ENCODE data around the gene NAV2.
A peak's percentile ranks its signal among the peaks of the same experiment; 100 is the strongest.

NAV2 gene

DNA sequence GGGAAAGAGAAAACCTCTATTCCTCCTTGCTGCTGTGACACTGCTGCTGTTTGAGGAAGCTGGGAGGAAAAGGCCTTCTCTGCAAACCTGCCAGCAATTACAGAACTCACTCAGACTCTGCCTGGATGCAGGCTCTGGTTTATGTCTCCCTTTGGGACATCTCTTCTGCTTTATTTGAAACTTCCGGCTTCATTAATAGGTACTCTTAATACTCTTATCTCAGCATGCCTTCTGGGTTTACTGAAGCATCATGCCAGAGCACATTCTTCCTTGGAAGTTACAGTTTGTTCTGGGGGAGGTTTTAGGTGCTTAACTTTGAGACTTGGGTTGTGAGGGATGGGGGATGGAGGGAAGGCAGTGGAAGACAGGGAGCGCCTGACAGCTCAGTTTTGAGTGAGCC is 79.9 kb downstream of the NAV2 start:
- no peak overlapping the region for H3K4me3 ChIP-seq (ENCODE audit: low read depth, low read length)
- DNase-seq (ENCODE audit: low read depth), result no peak
- TF ChIP-seq, protein P1, sequence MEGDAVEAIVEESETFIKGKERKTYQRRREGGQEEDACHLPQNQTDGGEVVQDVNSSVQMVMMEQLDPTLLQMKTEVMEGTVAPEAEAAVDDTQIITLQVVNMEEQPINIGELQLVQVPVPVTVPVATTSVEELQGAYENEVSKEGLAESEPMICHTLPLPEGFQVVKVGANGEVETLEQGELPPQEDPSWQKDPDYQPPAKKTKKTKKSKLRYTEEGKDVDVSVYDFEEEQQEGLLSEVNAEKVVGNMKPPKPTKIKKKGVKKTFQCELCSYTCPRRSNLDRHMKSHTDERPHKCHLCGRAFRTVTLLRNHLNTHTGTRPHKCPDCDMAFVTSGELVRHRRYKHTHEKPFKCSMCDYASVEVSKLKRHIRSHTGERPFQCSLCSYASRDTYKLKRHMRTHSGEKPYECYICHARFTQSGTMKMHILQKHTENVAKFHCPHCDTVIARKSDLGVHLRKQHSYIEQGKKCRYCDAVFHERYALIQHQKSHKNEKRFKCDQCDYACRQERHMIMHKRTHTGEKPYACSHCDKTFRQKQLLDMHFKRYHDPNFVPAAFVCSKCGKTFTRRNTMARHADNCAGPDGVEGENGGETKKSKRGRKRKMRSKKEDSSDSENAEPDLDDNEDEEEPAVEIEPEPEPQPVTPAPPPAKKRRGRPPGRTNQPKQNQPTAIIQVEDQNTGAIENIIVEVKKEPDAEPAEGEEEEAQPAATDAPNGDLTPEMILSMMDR (conservative IDR thresholded peaks at IDR 0.05; ENCODE audit: low read depth, low read length), result no peak

- TF ChIP-seq, protein P1 (conservative IDR thresholded peaks at IDR 0.05; ENCODE audit: low read depth, low read length), result no peak
- no peak for DNase-seq (ENCODE audit: low read depth)
- H3K4me3 ChIP-seq (ENCODE audit: low read depth, low read length), result no peak overlapping the region
Observed at GRCh38 chr11:19793326-19793725, 80.7 kb downstream of the NAV2 start.

DNA sequence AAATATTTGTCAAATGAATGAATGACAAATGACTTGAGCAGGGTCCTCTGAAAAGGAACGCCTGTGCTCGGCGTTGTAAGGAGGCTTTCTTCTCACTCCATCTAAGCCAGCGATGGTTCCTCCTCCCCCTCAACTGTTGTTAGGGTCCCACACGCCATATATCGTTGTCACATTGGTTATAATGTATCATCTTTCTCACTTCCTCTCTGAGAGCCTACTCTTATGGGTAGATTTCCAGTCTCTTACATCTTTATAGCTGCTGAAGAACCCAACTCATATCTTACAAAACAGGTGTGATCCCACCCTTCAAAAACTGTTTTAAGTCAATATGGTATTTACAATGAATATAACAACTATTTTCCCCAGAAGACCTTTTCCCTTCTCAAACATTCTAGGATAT is 81.5 kb downstream of the NAV2 start:
- DNase-seq (ENCODE audit: low read depth), result no peak
- TF ChIP-seq, protein P1 (conservative IDR thresholded peaks at IDR 0.05; ENCODE audit: low read depth, low read length), result no peak
- H3K4me3 ChIP-seq (ENCODE audit: low read depth, low read length), result no peak overlapping the region

DNA sequence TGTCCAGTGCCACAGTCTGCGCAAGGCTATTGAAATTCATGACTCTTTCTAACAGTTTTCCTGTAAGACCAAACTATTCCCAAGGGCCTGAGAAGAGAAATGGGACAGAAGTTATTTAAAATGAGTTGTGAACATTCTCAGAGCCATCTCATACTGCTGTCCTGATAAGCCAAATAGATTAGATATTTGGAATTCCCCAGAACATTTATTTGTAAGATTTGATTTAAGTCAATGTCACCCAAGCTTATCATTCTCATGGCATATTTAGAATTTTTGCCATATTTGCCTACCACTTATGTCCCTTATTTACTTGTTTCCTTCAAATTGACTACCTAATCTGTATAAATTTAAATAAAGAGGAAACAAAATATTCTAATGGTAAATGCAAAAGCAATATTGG is 82.4 kb downstream of the NAV2 start:
- TF ChIP-seq, protein P1 (conservative IDR thresholded peaks at IDR 0.05; ENCODE audit: low read depth, low read length), result no peak
- no peak for DNase-seq (ENCODE audit: low read depth)
- no peak overlapping the region for H3K4me3 ChIP-seq (ENCODE audit: low read depth, low read length)

DNA sequence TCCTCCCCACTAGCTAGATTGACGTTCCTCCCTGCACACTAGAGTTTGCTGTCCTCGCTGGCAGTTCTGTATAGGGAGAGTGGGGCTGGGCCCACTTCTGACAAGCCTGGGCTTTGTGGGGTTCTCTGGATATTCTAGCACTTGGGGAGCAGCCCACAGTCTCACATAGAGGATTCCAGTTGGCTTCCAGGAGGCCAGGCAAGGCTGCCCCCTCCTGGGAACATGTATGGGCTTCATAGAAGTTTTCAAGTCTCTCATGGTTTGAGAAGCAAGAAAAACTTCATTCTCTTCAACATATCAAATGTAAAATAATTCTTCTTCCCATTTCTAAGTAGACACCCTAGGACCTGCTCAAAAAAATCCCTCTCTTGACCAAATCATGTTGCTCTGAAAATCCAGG is 87.5 kb downstream of the NAV2 start:
- H3K4me3 ChIP-seq (ENCODE audit: low read depth, low read length), result no peak overlapping the region
- peak; percentile 47 for DNase-seq (ENCODE audit: low read depth)
- TF ChIP-seq, protein P1 (conservative IDR thresholded peaks at IDR 0.05; ENCODE audit: low read depth, low read length), result peak; percentile 69

GRCh38 chr11:19800714-19801519 is 88.3 kb downstream of the NAV2 start:
- H3K4me3 ChIP-seq (ENCODE audit: low read depth, low read length), result no peak overlapping the region
- peak; percentile 16 for DNase-seq (ENCODE audit: low read depth)
- TF ChIP-seq, protein P1 (conservative IDR thresholded peaks at IDR 0.05; ENCODE audit: low read depth, low read length), result peak; percentile 47

- no peak overlapping the region for H3K4me3 ChIP-seq (ENCODE audit: low read depth, low read length)
- TF ChIP-seq, protein P1 (conservative IDR thresholded peaks at IDR 0.05; ENCODE audit: low read depth, low read length), result no peak
Observed at GRCh38 chr11:19802773-19803293, 90.2 kb downstream of the NAV2 start.

More at GRCh38 chr11:19802773-19803293, 90.2 kb downstream of the NAV2 start:
- DNase-seq (ENCODE audit: low read depth), result peak; percentile 17
